Left colon (tissue), 2 donors: ENCODE data around the gene SOX10. TPM values are rescaled to one million over a fixed set of nuclear protein-coding genes. Genes with fewer than 3 reads are reported as not detected.
A peak's percentile ranks its signal among the peaks of the same experiment; 100 is the strongest.
"Not testable (repeated sequence)": the region's sequence is repeated elsewhere in the genome, so short reads cannot be mapped to it uniquely, and the experiment has no call there.

Experiments
- ATAC-seq: fragments of 200-7000 bp; cut with Tn5 transposase; one replicate; pipeline ENCODE4 v1.9.1; 2020; ENCODE audit warnings: mild to moderate bottlenecking, moderate library complexity
- DNase-seq, 2 donors: peaks; one replicate each; pipeline ENCODE4 v3.0.0-alpha.2; 2020
- intact Hi-C, 2 donors: fragments of 100-400 bp; cut with DNase I in 1 of 2; cut with micrococcal nuclease in 1 of 2; formaldehyde crosslinking; loops; one replicate each; pipeline versions ENCODE4 v1.11.2 to v1.14.0; 2022; cut with DNase I, micrococcal nuclease
- total RNA-seq, 2 donors: library from RNA; stranded (reverse); fragmentation: NEBNext Ultra II Directional; extraction: Animal tissue kit (Norgen Biotek cat#: 25700); gene quantifications; one replicate each; pipeline ENCODE4 v1.2.1, GENCODE V29; 2021
- donor health status: DM: no; HTN: no; CAD: no.
- donor health status: DM: yes; HTN: yes; CAD: no.

The SOX10 gene
- total RNA-seq, 2 donors from 2014 or later: 1.5 to 3.7 TPM

- ATAC-seq (no peak), DNase-seq (no peak)
- intact Hi-C loops: no loop called here
These were observed 7.5 kb upstream of the SOX10 start for GRCh38 chr22:37991731-37992442.

DNA sequence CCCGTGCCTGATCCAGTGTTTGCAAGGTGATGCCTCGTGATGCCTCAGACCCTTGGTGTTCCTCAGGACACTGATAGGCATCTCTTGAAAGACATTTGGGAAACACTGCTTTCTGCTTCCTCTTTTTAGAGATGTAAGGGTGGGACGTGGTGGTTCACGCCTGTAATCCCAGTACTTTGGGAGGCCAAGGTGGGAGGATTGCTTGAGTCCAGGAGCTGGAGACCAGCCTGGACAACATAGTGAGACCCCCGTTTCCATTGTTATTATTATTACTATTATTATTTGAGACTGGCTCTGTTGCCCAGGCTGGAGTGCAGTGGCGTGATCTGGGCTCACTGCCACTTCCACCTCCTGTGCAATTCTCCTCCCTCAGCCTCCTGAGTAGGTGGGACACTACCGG lies 6.5 kb upstream of the SOX10 start:
- DNase-seq (no peak), ATAC-seq (no peak)
- intact Hi-C loops: no loop called here

GRCh38 chr22:37990301-37990700 lies 5.9 kb upstream of the SOX10 start:
- DNase-seq (no peak), ATAC-seq (no peak)
- intact Hi-C loops: no loop called here

- intact Hi-C loops: no loop called here
- DNase-seq (no peak), ATAC-seq (no peak)
These were observed 5.0 kb upstream of the SOX10 start for GRCh38 chr22:37989146-37990045.

DNA sequence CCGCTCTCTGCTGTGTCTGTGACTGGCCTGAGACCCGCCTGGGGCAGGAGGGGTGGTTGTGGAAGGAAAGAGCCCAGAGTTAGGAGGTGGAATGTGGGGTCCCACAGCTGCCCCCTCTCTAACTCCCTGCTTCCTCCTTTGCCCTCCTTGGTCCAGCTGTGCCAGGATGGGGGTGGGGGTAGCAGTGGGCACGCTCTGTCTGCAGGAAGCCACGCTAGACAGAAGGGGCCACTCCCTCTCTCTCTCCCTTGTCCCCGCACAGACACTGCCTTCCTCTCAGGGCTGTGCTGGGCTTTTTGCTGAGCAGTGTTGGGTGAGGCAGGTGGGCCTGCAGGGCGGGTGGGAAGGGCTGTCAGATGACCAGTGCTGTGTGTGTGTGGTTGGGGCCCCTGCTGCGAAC lies 2.0 kb upstream of the SOX10 start:
- intact Hi-C loops: no loop called here
- DNase-seq (no peak), ATAC-seq (no peak)

DNA sequence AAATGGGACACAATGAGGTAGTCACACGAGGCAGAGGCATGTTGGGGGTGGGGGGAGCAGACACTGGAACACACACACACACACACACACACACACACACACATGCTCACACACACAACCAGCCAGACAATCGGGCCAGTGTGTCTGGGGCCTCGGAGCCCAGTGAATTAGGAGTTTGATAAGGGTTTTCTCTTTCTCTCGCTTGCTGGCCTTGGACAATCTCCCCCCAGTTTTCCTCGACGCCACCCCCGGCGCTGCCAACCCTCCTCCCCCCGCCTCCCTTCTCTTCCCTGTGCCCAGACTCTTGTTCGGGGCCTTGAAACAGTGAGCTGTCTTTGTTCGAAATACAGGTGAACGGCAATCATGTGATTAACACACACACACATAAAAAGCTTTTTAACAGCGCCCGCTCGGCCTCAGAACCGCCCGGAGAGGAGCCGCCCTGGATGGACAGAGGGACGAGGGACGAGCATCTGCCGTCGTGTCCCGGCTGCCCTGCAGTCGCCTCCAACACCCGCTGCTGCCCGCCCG lies 1.5 kb upstream of the SOX10 start:
- intact Hi-C loops: no loop called here
- no peak for DNase-seq
- no peak for ATAC-seq

GRCh38 chr22:37985050-37985585 lies 763 bp upstream of the SOX10 start:
- intact Hi-C loops: no loop called here
- DNase-seq (no peak), ATAC-seq (no peak)

DNA sequence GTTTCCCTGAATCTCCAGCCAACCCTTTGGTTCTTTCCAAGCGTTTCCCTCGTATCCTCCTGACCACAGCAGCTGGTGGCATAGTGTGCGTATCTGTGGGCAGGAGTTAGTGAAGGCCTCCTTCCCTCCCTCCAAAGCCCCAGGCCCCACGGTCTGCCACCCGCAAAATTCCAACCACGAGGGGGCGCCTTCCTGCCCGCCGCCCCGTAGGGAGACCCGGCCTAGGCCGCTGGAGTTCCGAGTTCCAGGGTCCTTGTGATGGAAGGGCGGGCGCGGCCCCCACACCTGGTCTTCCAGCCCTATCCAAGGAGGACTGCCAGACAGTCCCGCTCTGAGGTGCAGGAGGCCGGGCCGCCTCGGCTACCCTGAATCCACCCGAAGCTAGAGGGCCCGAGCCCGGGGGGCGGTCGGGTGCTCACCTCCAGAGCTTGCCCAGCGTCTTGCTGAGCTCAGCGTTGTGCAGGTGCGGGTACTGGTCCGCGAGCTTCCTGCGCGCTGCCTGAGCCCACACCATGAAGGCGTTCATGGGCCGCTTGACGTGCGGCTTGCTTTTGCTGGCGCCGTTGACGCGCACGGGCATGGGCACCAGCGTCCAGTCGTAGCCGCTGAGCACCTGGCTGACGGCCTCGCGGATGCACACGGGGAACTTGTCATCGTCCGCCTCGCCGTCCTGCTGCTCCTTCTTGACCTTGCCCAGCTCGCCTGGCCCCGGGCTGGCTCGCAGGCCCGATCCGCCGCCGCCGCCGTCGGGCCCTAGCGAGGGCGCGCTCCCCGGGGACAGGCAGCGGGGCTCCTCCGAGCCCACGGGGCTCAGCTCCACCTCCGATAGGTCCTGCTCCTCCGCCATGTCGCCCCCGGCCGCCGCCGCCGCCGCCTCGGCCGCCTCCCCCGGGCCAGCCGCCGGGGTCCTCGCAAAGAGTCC lies 1.2 kb downstream of the SOX10 start:
- ATAC-seq (no peak), DNase-seq (no peak)
- intact Hi-C loops: no loop called here

DNA sequence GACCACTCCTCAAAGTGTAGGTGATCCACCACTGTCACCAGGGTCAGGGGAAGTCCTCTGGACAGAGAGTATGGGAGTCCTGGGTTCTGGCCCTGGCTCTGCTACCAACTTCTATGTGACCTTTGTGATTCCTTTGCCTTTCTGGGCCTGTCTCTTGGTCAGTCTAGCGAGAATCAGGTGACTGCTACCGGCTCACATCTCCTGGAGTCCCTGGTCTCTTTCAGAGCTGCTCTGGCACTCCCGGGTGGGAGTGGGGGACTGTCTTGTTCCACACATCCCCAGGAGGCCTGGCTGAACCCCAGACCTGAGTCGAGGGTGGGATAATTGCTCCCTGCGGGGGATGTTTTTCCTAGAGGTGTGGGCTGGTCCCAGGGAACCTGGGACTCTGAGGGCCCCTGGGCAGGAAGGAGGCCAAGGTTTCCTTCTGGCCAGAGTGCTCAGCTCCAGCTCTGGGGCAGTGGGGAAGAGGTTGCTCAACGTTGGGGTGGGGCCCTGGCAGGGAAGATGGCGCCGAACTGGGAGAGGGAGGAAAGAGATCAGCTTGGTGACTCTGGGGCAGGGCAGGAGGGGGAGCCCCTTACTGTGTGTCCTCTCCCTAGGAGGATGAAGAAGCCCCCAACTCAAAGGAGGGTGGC lies 2.1 kb downstream of the SOX10 start:
- ATAC-seq (peak; percentile 13), DNase-seq (no peak)
- intact Hi-C loops: no loop called here

DNA sequence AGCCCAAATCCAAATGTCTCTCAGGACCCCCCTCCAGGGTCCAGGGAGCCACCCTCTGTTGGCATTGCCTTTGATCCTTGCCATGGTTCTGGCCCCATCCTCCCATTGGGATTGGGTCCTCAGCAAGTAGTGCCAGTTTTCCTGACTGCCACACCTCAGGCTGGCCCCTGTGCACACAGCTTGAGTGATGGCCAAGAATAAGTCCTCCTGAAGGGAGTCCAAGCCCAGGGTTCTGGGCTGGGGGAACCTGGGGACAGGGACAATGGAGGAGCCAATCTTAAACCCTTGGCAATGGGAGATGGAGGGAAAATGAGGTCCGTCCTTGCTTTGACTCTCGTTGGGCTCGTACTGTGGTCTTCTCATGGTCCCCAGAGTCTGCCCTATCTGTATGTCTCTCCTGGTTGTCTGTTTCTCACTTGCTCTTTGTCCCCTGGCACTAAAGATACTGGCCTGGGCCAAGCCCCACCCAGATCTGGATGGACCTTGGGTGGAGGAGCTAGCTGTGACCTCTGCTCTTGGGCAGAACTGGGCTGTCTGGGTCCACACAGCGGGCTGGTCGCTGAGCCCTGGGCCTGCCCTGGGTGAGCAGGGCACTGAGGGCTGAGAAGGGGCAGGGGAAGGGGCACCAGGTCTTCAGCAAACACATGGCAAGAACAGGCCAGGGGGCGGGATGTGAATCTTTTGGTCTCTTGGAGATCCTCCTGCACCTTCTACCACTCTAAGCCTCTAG lies 2.9 kb downstream of the SOX10 start:
- intact Hi-C loops: no loop called here
- ATAC-seq (peak; percentile 92), DNase-seq (peak; percentile 37 to 40)

DNA sequence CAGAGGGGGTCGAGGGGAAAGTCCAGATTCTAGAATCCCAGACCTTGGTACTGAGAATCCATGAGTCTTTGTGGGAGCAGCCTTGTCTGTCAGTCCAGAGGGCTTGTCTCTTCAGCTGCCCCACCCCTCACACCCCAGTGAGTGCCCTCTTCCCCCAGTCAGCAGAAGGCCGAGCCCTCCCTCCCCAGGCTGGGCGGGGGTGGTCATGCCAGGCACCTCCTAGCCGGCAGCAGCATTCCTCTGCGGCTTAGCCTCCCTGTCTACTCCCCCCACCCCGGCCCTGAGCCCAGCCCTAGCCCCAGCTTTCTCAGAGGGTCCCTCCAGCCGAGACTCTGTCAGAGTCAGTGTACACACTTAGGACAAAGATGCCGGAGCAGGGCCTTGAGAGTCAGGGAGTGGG lies 4.6 kb downstream of the SOX10 start:
- ATAC-seq (no peak), DNase-seq (no peak)
- intact Hi-C loops: no loop called here

DNA sequence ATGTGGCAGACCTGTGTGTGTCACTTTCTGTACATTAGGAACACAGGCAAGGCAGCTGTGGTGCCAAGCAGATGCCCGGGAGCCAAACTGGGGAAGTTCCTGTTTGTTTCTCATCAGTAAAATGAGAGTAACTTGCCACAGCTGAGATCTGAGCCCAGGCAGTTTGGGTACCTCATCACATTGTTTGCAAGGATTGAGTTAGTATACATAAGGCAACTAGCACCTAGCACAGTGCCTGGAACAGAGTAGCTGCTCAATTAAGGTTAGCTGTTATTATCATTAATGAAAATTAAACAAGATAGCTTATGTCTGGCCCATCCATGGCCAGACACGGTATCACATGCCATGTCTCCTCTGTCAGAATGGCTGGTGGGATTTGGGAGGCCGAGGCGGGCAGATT lies 7.8 kb downstream of the SOX10 start:
- ATAC-seq (no peak), DNase-seq (no peak)
- intact Hi-C loops: no loop called here

GRCh38 chr22:37976022-37976421 lies 8.3 kb downstream of the SOX10 start:
- intact Hi-C loops, DNase-seq, ATAC-seq: not testable (repeated sequence)

GRCh38 chr22:37975153-37975552 lies 9.2 kb downstream of the SOX10 start:
- intact Hi-C loops: no loop called here
- DNase-seq (no peak), ATAC-seq (no peak)

DNA sequence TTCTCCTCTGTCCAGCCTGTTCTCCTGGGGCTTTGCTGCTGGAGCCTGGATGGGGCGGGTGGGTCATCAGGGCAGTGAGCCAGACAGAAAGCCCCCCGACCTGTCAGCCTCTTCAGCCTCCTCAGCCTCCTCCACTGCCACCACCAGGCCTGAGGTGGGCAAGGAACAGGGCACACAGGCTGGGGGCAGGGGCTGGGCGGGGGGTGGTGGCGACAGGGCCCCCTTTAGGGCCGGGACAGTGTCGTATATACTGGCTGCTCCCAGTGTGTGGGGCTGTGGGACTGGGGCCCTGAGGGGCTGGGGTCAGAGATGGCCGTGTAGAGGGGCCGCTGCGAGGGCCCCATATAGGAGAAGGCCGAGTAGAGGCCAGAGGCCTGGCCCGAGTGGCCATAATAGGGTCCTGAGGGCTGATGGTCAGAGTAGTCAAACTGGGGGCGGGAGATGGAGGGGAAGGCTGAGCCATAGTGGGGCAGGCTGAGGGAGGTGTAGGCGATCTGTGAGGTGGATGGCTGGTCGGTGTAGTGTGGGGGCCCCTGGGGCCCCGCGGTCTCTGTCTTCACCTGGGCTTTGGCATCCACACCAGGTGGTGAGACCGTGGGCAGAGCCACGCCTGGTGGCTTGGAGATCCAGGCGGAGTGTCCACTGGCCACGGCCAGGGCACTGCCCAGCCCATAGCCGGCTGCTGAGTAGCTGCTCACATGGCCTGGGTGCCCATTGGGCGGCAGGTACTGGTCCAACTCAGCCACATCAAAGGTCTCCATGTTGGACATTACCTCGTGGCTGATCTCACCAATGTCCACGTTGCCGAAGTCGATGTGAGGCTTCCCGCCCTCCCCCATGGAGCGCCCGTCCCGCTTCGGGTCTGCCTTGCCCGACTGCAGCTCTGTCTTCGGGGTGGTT lies 10.8 kb downstream of the SOX10 start:
- intact Hi-C loops: no loop called here
- no peak for DNase-seq
- ATAC-seq: no peak

- no peak for DNase-seq
- ATAC-seq: no peak
- intact Hi-C loops: no loop called here
These were observed 11.8 kb downstream of the SOX10 start for GRCh38 chr22:37972527-37972926.
